GM12872 (cell line): Measurements from ENCODE around the gene ENTPD8.

ENCODE experiments used
- TF ChIP-seq, protein P1 (sequence below): IDR thresholded peaks from 3 replicates; pipeline ENCODE4 v1.5.1; 2011; ENCODE audit warnings: low read depth, mild to moderate bottlenecking, low read length, moderate library complexity; ENCODE audit not compliant: insufficient read depth

Gene ENTPD8

DNA sequence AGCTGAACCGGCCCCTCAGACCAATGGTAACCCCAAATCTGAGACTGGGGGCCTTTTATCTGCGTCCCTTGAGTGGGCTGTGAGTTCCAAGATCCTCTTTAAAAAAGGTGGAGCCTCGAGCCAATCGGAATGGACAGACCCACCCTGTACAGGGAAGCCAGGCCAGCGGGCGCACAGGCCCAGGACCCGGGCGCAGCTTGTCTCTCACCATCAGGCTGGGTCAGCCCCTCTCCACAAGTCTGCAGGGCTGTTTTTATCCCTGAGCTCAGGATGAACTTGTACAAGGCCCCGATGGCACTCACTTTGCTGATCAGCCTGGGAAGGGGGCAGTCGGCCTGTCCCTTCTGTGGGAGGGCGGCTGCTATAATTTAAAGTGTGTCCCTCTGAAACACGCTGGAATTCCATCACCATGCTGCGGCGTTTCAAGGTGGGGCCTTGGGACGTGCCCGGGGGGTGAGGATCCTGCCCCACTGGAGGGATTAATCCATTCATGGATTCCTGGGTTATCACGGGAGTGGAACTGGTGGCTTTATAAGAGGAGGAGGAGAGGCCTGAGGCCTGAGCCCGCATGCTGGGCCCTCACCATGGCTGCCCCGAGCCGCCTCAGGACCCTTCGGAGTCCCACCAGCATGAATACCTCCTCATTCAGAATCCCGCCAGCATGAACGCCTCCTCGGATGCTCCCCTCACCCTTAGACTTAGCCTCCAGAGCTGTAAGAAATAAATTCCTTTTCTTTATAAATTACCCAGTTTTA, 32.3 kb downstream of the ENTPD8 start:
- TF ChIP-seq, protein P1, sequence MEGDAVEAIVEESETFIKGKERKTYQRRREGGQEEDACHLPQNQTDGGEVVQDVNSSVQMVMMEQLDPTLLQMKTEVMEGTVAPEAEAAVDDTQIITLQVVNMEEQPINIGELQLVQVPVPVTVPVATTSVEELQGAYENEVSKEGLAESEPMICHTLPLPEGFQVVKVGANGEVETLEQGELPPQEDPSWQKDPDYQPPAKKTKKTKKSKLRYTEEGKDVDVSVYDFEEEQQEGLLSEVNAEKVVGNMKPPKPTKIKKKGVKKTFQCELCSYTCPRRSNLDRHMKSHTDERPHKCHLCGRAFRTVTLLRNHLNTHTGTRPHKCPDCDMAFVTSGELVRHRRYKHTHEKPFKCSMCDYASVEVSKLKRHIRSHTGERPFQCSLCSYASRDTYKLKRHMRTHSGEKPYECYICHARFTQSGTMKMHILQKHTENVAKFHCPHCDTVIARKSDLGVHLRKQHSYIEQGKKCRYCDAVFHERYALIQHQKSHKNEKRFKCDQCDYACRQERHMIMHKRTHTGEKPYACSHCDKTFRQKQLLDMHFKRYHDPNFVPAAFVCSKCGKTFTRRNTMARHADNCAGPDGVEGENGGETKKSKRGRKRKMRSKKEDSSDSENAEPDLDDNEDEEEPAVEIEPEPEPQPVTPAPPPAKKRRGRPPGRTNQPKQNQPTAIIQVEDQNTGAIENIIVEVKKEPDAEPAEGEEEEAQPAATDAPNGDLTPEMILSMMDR, result no peak

DNA sequence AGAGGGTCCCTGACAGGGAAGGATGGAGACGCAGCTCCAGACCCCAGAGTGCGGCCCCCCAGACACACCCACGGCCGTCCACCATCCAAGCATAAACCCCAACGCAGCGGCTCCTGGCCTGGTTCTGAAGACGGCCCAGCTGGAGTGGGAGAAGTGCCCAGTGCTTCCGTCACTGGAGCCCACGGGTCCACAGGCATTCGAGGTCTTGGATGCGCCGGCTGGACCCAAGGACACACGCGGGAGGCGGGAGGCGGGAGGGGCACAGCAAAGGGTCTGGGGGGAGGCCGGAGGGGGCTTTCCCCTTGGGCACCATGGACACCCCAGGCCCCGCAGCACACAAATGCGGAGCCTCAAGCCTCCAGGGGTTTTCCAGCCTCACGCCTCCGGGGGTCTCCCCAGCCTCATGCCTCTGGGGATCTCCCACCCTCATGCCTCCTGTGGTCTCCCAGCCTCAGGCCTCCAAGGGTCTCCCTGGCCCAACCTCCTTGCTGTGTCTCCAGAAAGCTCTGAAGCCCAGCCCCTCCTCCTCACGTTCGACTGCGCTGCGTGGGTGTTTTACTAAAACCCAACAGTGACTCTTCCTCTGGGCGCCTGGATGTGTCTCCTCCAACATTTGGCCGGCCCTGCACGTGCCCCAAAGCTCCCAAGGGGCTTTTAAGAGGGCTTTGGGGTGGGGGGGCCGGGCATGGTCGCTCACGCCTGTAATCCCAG, 33.4 kb downstream of the ENTPD8 start:
- TF ChIP-seq, protein P1, result no peak

DNA sequence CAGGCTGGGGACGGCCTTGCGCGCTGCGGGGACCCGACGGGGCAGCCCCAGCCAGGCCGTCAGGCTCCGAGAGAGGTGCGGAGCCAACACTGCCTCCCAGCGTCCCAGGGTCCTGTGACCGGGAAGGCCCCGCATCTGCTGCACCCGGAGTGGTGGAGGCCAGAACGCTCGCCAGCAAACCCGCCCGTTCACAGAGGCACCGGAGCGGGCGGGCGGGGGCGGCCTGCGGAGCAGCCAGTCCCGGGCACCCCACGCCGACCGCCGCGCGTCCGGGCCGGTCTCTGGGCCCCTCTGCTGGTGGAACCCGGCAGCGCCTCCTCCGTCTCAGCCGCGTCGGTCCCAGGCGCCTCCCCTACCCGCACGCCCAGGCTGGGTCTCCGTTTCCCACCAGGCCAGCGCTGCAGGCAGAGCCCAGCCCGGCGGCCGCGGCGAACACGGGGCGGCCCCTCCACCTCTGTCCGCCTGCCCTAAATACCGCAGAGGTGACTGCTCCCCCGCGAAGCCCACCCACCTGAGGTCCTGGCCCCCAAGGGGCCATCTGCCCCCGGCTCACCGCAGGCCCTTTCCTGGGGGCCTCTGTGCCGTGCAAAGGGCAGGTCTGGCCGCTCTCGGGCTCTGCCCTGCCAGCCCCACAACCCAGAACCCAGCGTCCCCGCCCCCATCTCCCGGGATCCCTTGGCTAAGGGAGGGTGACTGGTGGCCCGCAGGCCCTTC, 34.1 kb downstream of the ENTPD8 start:
- TF ChIP-seq, protein P1, result peak; percentile 62; the same call in 2 of the 3 replicates

DNA sequence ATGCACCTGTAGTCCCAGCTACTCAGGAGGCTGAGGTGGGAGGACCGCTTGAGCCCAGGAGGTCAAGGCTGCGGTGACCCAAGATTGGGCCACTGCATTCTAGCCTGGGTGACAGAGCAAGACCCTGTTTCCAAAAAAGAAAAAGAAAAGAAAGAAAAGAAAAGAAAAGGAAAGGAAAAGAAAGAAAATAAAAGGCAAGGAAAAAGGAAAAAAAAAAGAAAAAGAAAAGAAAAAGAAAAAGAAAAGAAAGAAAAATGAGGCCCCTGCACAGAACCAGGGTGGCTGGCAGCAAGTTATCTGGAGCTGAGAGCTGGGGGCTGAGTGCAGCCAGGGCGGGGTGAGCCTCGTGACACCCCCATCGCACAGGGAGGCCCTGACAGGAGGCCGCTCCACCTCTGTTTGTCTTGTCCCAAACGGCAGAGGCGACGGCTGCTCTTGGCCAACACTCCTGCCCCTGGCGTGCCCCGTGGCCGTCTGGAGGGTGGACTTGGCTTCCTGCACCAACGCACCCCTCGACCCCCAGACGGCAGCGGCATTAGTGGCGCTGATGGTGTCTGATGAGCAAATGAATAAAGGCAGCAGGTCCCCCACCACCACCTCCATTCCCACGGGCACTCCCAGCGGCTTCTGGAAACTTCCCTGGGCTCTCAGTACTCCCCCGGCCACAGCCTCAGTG, 34.9 kb downstream of the ENTPD8 start:
- TF ChIP-seq, protein P1, result no peak

DNA sequence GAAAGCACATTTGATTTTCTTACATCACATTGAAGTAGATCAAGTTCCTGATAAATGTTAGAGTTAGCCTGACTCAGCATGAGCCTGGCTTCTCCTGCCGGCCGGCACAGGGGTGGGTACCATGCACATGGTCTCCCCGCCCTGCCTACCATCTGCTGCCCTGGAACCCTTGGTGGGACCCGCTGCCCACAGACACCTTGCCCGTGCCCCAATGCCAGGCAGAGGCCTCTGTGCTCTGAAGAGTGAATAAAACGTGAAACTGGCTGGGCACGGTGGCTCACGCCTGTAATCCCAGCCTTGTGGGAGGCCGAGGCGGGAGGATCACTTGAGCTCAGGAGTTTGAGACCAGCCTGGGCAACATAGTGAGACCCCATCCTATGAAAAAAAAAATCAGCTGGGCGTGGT, 35.5 kb downstream of the ENTPD8 start:
- TF ChIP-seq, protein P1, result no peak

DNA sequence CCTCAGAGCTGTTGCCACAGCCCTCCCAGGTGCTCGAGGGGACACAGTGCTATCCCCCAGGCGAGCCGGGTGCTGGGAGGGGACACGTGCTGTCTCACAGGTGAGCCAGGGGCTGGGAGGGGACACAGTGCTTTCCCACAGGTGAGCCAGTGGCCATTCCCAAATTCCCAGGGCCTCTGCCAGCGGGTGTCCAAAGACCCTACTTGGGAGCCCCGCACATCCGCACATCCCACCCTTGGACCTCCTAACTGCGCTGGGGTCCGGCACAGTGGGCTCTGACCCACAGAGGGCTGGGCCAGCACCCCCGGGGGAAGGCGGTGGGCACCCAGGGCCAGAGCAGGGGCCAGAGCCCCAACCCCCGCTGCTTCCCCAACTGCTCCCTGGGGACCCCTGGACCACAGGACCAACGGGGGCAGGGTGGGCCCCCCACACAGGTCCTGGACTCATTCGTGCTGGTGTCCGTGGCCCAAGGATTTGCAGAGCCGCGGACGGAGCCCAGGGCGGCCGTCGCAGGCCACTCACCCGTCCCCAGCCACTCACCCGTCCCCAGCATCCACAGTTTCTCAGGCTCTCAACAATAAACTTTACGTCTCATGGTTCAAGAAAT, 36.1 kb downstream of the ENTPD8 start:
- TF ChIP-seq, protein P1, result no peak
